ENCODE data around the gene FOSL2.

FOSL2 gene

GRCh38 chr2:28377984-28378678, 14.5 kb upstream of the FOSL2 start:
- no peak for DNase-seq (ENCODE audit: low spot score)
- in situ Hi-C loops (cut with MboI; ENCODE audit: low pct_unique_long_range_greater_than_20kb, low sequenced_read_pairs, unreplicated experiment): no loop called here
- TF ChIP-seq, protein P1, sequence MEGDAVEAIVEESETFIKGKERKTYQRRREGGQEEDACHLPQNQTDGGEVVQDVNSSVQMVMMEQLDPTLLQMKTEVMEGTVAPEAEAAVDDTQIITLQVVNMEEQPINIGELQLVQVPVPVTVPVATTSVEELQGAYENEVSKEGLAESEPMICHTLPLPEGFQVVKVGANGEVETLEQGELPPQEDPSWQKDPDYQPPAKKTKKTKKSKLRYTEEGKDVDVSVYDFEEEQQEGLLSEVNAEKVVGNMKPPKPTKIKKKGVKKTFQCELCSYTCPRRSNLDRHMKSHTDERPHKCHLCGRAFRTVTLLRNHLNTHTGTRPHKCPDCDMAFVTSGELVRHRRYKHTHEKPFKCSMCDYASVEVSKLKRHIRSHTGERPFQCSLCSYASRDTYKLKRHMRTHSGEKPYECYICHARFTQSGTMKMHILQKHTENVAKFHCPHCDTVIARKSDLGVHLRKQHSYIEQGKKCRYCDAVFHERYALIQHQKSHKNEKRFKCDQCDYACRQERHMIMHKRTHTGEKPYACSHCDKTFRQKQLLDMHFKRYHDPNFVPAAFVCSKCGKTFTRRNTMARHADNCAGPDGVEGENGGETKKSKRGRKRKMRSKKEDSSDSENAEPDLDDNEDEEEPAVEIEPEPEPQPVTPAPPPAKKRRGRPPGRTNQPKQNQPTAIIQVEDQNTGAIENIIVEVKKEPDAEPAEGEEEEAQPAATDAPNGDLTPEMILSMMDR (IDR thresholded peaks at IDR 0.05; ENCODE audit: extremely low read depth, insufficient read depth, missing control alignments): no peak

DNA sequence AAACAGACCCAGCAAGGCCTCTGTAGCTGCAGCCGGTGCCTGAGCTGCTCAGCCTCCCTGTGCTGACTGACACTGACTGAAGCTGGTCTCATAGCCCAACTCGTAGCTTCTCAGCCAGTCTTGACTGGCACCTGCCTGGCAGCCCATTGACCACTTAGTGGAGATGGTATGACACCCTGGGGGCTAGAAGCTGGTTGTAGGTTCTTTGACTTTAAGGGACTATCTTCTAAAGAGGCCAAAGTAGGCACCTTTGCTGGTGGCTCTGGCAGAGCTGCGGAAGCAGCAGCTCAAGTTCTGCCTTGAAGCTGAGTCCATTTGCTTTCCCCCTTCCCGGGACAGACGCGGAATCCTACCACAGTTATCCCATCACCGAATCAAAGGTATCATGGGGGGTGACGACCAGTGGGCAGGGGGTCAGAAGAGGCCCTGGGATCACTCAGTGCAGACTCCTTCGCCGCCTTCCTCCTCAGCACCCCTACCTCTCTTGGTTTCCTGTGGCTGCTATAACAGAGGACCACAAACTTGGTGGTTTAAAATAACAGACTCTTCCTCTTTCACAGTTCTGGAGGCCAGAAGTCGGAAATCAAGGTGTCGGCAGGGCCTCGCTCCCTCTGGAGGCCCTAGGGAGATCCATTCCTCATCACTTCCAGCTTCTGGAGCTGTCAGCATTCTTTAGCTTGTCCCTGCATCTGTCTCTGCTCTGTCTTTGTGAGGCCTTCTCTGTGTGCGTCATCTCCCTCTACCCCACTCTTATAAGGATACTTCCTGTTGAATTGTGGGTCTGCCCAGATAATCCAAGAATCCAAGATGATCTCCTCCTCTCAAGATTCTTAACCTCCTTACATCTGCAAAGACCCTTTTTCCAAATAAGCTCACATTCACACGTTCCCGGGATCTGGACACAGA, 13.7 kb upstream of the FOSL2 start:
- DNase-seq (ENCODE audit: low spot score): no peak
- in situ Hi-C loops (cut with MboI; ENCODE audit: low pct_unique_long_range_greater_than_20kb, low sequenced_read_pairs, unreplicated experiment): no loop called here
- TF ChIP-seq, protein P1 (IDR thresholded peaks at IDR 0.05; ENCODE audit: extremely low read depth, insufficient read depth, missing control alignments): no peak

GRCh38 chr2:28380219-28380618, 12.4 kb upstream of the FOSL2 start:
- in situ Hi-C loops (cut with MboI; ENCODE audit: low pct_unique_long_range_greater_than_20kb, low sequenced_read_pairs, unreplicated experiment): no loop called here
- TF ChIP-seq, protein P1 (IDR thresholded peaks at IDR 0.05; ENCODE audit: extremely low read depth, insufficient read depth, missing control alignments): no peak
- no peak for DNase-seq (ENCODE audit: low spot score)

- TF ChIP-seq, protein P1 (IDR thresholded peaks at IDR 0.05; ENCODE audit: extremely low read depth, insufficient read depth, missing control alignments): peak; percentile 23
- in situ Hi-C loops (cut with MboI; ENCODE audit: low pct_unique_long_range_greater_than_20kb, low sequenced_read_pairs, unreplicated experiment): no loop called here
- DNase-seq (ENCODE audit: low spot score): no peak
These were observed 11.2 kb upstream of the FOSL2 start for GRCh38 chr2:28381225-28382180.

GRCh38 chr2:28382755-28383154, 9.9 kb upstream of the FOSL2 start:
- TF ChIP-seq, protein P1 (IDR thresholded peaks at IDR 0.05; ENCODE audit: extremely low read depth, insufficient read depth, missing control alignments): no peak
- no peak for DNase-seq (ENCODE audit: low spot score)
- in situ Hi-C loops (cut with MboI; ENCODE audit: low pct_unique_long_range_greater_than_20kb, low sequenced_read_pairs, unreplicated experiment): no loop called here

Measured in GM13977 (cell line).